ENCODE data around the gene FBXO38. TPM values are rescaled to one million over a fixed set of nuclear protein-coding genes. Genes with fewer than 3 reads are reported as not detected.

The FBXO38 gene
- total and polyA plus RNA-seq, 2 of the 4 experiments (the other 2 are of a cell fraction) = 14.9 to 70.1 TPM

- no peak overlapping the region for H3K14ac ChIP-seq (replicated peaks; ENCODE audit: low read depth, low read length)
- CTCF ChIA-PET = no interaction called here
- ATAC-seq (ENCODE audit: low read depth) (no peak), DNase-seq (no peak)
- H3K4me2 ChIP-seq (ENCODE audit: low read depth, low read length) = no peak overlapping the region
- H2AK9ac ChIP-seq (replicated peaks; ENCODE audit: low read depth, low read length, poor library complexity) = no peak overlapping the region
- H3K56ac ChIP-seq (ENCODE audit: extremely low read depth, insufficient read depth, low read length) = no peak overlapping the region
- H4K91ac ChIP-seq (ENCODE audit: insufficient read depth, low read depth, low read length) = no peak overlapping the region
- BruUV-seq (replicated peaks) = no TSS peak
- no peak overlapping the region for H2BK20ac ChIP-seq (ENCODE audit: low read depth, low read length)
- H2BK5ac ChIP-seq (ENCODE audit: low read depth, low read length, poor library complexity, severe bottlenecking) = no peak overlapping the region
- no peaks in the 10 kb centered on the region for H4K20me1 ChIP-seq (ENCODE audit: insufficient read depth, low read length)
- no peak overlapping the region for H4K5ac ChIP-seq (ENCODE audit: low read depth, low read length)
- H3K79me1 ChIP-seq (ENCODE audit: low read depth in 1 of 2, low read length in 2 of 2) = no peaks in the 10 kb centered on the region
- H3K27ac ChIP-seq (ENCODE audit: insufficient read depth, low read length) = no peak overlapping the region
- no peak overlapping the region for H2BK15ac ChIP-seq (ENCODE audit: low read depth, low read length)
- WGBS, 2 experiments (ENCODE audit: extremely low coverage in 2 of 2, insufficient read length in 1 of 2) = no CpG with 5 or more reads among the region's 2 CpGs
- no peak overlapping the region for H3K4ac ChIP-seq (ENCODE audit: low read depth, low read length)
- no peak overlapping the region for H4K8ac ChIP-seq (ENCODE audit: low read depth in 2 of 2, low read length in 2 of 2)
- H2AFZ ChIP-seq (replicated peaks; ENCODE audit: low read length, poor library complexity) = no peak overlapping the region
- H3K4me3 ChIP-seq (ENCODE audit: insufficient read depth, low read depth, low read length) = no peak overlapping the region
- H3K18ac ChIP-seq (ENCODE audit: low read depth, low read length) = no peak overlapping the region
- no peaks in the 10 kb centered on the region for H3K36me3 ChIP-seq (ENCODE audit: control insufficient read depth, insufficient read depth, low read length)
- intact Hi-C loops (cut with micrococcal nuclease) = no loop called here
- H3K23ac ChIP-seq (ENCODE audit: low read depth, low read length) = no peak overlapping the region
- H2AK5ac ChIP-seq (ENCODE audit: low read depth, low read length) = no peak overlapping the region
- no peaks in the 10 kb centered on the region for H3K27me3 ChIP-seq (ENCODE audit: control insufficient read depth, insufficient read depth, low read length)
- POLR2A ChIA-PET (ENCODE audit: unreplicated experiment) = no interaction called here
- in situ Hi-C loops (cut with MboI; ENCODE audit: low sequenced_read_pairs) = no loop called here
- H2BK120ac ChIP-seq (ENCODE audit: low read depth, low read length) = no peak overlapping the region
- H3K9me1 ChIP-seq (ENCODE audit: insufficient read depth, low read length) = no peaks in the 10 kb centered on the region
- H3K9me3 ChIP-seq (ENCODE audit: control insufficient read depth, insufficient read depth, low read length) = no peaks in the 10 kb centered on the region
- TF ChIP-seq POLR2A (IDR thresholded peaks at IDR 0.05; ENCODE audit: low read depth, low read length) = no peak
- no peak for TF ChIP-seq RAD21 (IDR thresholded peaks at IDR 0.05; ENCODE audit: low read length)
- TF ChIP-seq MXI1 (IDR thresholded peaks at IDR 0.05; ENCODE audit: borderline replicate concordance, low read depth, low read length) = no peak
- TF ChIP-seq, protein P1, sequence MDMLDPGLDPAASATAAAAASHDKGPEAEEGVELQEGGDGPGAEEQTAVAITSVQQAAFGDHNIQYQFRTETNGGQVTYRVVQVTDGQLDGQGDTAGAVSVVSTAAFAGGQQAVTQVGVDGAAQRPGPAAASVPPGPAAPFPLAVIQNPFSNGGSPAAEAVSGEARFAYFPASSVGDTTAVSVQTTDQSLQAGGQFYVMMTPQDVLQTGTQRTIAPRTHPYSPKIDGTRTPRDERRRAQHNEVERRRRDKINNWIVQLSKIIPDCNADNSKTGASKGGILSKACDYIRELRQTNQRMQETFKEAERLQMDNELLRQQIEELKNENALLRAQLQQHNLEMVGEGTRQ (IDR thresholded peaks at IDR 0.05; ENCODE audit: low read depth, low read length) = no peak
- no peak for TF ChIP-seq SMC3 (IDR thresholded peaks at IDR 0.05; ENCODE audit: low read depth, low read length)
- TF ChIP-seq FOS (IDR thresholded peaks at IDR 0.05; ENCODE audit: low read depth, low read length) = no peak
- TF ChIP-seq, protein P2, sequence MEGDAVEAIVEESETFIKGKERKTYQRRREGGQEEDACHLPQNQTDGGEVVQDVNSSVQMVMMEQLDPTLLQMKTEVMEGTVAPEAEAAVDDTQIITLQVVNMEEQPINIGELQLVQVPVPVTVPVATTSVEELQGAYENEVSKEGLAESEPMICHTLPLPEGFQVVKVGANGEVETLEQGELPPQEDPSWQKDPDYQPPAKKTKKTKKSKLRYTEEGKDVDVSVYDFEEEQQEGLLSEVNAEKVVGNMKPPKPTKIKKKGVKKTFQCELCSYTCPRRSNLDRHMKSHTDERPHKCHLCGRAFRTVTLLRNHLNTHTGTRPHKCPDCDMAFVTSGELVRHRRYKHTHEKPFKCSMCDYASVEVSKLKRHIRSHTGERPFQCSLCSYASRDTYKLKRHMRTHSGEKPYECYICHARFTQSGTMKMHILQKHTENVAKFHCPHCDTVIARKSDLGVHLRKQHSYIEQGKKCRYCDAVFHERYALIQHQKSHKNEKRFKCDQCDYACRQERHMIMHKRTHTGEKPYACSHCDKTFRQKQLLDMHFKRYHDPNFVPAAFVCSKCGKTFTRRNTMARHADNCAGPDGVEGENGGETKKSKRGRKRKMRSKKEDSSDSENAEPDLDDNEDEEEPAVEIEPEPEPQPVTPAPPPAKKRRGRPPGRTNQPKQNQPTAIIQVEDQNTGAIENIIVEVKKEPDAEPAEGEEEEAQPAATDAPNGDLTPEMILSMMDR (conservative IDR thresholded peaks at IDR 0.05; ENCODE audit: low read depth, low read length) = no peak
- no peak for TF ChIP-seq MAFK (IDR thresholded peaks at IDR 0.05; ENCODE audit: low read depth, low read length)
- TF ChIP-seq CHD1 (IDR thresholded peaks at IDR 0.05; ENCODE audit: low read depth, low read length) = no peak
- no peak for TF ChIP-seq RFX5 (IDR thresholded peaks at IDR 0.05; ENCODE audit: low read depth, low read length)
- no peak for TF ChIP-seq BHLHE40 (IDR thresholded peaks at IDR 0.05; ENCODE audit: low read depth, low read length)
- no peak for TF ChIP-seq MAZ (IDR thresholded peaks at IDR 0.05; ENCODE audit: borderline replicate concordance, low read depth, low read length)
- no peak for TF ChIP-seq NFE2L2 (IDR thresholded peaks at IDR 0.05; ENCODE audit: low read depth, low read length)
- no peak for TF ChIP-seq RCOR1 (IDR thresholded peaks at IDR 0.05; ENCODE audit: insufficient replicate concordance, low read length)
- no peak for TF ChIP-seq ELK1 (IDR thresholded peaks at IDR 0.05; ENCODE audit: borderline replicate concordance, low read depth, low read length)
- TF ChIP-seq CEBPB (IDR thresholded peaks at IDR 0.05; ENCODE audit: low read depth, low read length) = no peak
- H3K4me1 ChIP-seq (ENCODE audit: control insufficient read depth, insufficient read depth, low read length) = no peaks in the 10 kb centered on the region
- dilution Hi-C loops (cut with HindIII; ENCODE audit: low sequenced_read_pairs, unreplicated experiment) = no loop called here
- no peak overlapping the region for H3K9ac ChIP-seq (ENCODE audit: low read depth, low read length)
Observed at GRCh38 chr5:148342371-148343045, 41.2 kb upstream of the FBXO38 start.

All from IMR-90 (cell line).